K562 (cell line): ENCODE data around the gene FST. TPM values are rescaled to one million over a fixed set of nuclear protein-coding genes. Genes with fewer than 3 reads are reported as not detected.
A peak's percentile ranks its signal among the peaks of the same experiment; 100 is the strongest.

ENCODE experiments used
- ATAC-seq: fragments of 200-7000 bp; cut with Tn5 transposase; 3 replicates; pipeline ENCODE4 v1.9.1; 2020; ENCODE audit warnings: moderate library complexity
- BruUV-seq: library from RNA; stranded (reverse); fragments of 400-500 nt; replicated peaks from 2 replicates; lab custom pipeline; 2021; lab: Mats Ljungman, UMichigan
- CTCF ChIA-PET: fragments of 300-600 bp; formaldehyde crosslinking; extraction: SDS; loops from one replicate; lab custom pipeline; 2021; ENCODE audit warnings: low intra/inter-chr PET ratio; lab: Yijun Ruan, JAX
- POLR2A ChIA-PET: fragments of 300-600, 350-650 bp; sonication (Branson Sonifier 250); formaldehyde crosslinking; extraction: SDS; loops from one replicate; lab custom pipeline; 2021; ENCODE audit warnings: antibody characterized with exemption, inconsistent platforms; lab: Yijun Ruan, JAX
- DNase-seq, 4 experiments: peaks; one replicate each; pipeline versions ENCODE4 v3.0.0 to v3.0.0-alpha.2; 2011 to 2018; ENCODE audit warnings: low spot score in 3 of 4, mixed read lengths in 3 of 4; ENCODE audit errors: extremely low read depth in 1 of 4
- FAIRE-seq: peaks from 2 replicates; lab custom pipeline; 2011; peaks lifted over from hg19 to GRCh38; lab: Jason Lieb, UNC
- H2AFZ ChIP-seq: 2 replicates; pipeline ENCODE4 v1.6.0; 2011; ENCODE audit warnings: low read depth, low read length, control low read depth, inconsistent platforms
- H3K27ac ChIP-seq: fragments of 200-600 bp; 3 replicates; pipeline ENCODE4 v1.8.0; 2011; ENCODE audit warnings: low read depth, mild to moderate bottlenecking, control low read depth, inconsistent platforms, low read length, moderate library complexity, mixed read lengths; ENCODE audit errors: extremely low read depth
- H3K27me3 ChIP-seq, 2 experiments: fragments of 300-600 bp in 1 of 2; 2 replicates in 1 of 2; 3 replicates in 1 of 2; pipeline versions ENCODE4 v1.6.0 to v1.8.0; 2011; ENCODE audit warnings: inconsistent platforms in 2 of 2, low read length in 2 of 2, mild to moderate bottlenecking in 1 of 2, mixed read lengths in 1 of 2, moderate library complexity in 1 of 2; ENCODE audit not compliant: control insufficient read depth in 2 of 2, insufficient read depth in 2 of 2
- H3K36me3 ChIP-seq: fragments of 300-600 bp; 3 replicates; pipeline ENCODE4 v1.8.0; 2011; ENCODE audit warnings: mild to moderate bottlenecking, low read length, inconsistent platforms; ENCODE audit not compliant: control insufficient read depth, insufficient read depth
- H3K4me1 ChIP-seq, 2 experiments: fragments of 200-600 bp in 1 of 2; replicated peaks in 1 of 2; 2 replicates in 1 of 2; 3 replicates in 1 of 2; pipeline versions ENCODE4 v1.5.1 to v1.8.0; 2011; ENCODE audit warnings: inconsistent platforms in 2 of 2, low read length in 2 of 2, mild to moderate bottlenecking in 1 of 2, mixed read lengths in 1 of 2, moderate library complexity in 1 of 2; ENCODE audit not compliant: control insufficient read depth in 2 of 2, insufficient read depth in 2 of 2
- H3K4me2 ChIP-seq: 2 replicates; pipeline ENCODE4 v1.6.1; 2011; ENCODE audit warnings: low read length, control low read depth, inconsistent platforms, mixed read lengths; ENCODE audit not compliant: insufficient read depth
- H3K4me3 ChIP-seq: fragments of 200-600 bp; sonication (generic), shearing (Covaris generic); 2 replicates; pipeline ENCODE4 v1.5.1; 2016; ENCODE audit warnings: control low read depth, inconsistent platforms
- H3K79me2 ChIP-seq: fragments of 200-600 bp; 3 replicates; pipeline ENCODE4 v1.8.0; 2011; ENCODE audit warnings: low read length, inconsistent platforms; ENCODE audit not compliant: control insufficient read depth, insufficient read depth
- H3K9ac ChIP-seq, 2 experiments: 2 replicates each; pipeline versions ENCODE4 v1.6.0 to v1.6.1; 2011; ENCODE audit warnings: low read depth in 2 of 2, low read length in 2 of 2, control low read depth in 1 of 2, inconsistent platforms in 1 of 2, mild to moderate bottlenecking in 1 of 2, mixed read lengths in 1 of 2; ENCODE audit not compliant: insufficient read depth in 1 of 2
- H3K9me1 ChIP-seq: one replicate; pipeline ENCODE4 v1.6.0; 2011; ENCODE audit warnings: inconsistent platforms, mild to moderate bottlenecking, low read length, moderate library complexity; ENCODE audit not compliant: control insufficient read depth, insufficient read depth
- H3K9me3 ChIP-seq: replicated peaks from 2 replicates; pipeline ENCODE4 v1.5.1; 2011; ENCODE audit warnings: low read depth, low read length, inconsistent platforms; ENCODE audit not compliant: control insufficient read depth, insufficient read depth
- H4K20me1 ChIP-seq: replicated peaks from 2 replicates; pipeline ENCODE4 v1.6.1; 2011; ENCODE audit warnings: low read length, inconsistent platforms, mixed read lengths; ENCODE audit not compliant: control insufficient read depth, insufficient read depth
- ATF3 ChIP-seq, 2 experiments: fragments of 450-650 bp in 1 of 2; sonication (generic) in 1 of 2; formaldehyde crosslinking in 1 of 2; IDR thresholded peaks in 1 of 2; conservative IDR thresholded peaks in 1 of 2; 2 replicates each; pipeline versions ENCODE4 v1.6.1 to v1.8.1; 2016 to 2023; ENCODE audit warnings: mild to moderate bottlenecking in 2 of 2, moderate library complexity in 2 of 2, inconsistent platforms in 1 of 2, missing genetic modification reagents in 1 of 2
- BCOR ChIP-seq: fragments of 450-650 bp; IDR thresholded peaks from 2 replicates; pipeline ENCODE4 v1.6.1; 2016
- KLF6 ChIP-seq: fragments of 250-450 bp; sonication (Bioruptor Pico); IDR thresholded peaks from 2 replicates; pipeline ENCODE4 v1.4.0; 2020; ENCODE audit warnings: mild to moderate bottlenecking, moderate library complexity, borderline replicate concordance
- TAF7 ChIP-seq: fragments of 450-650 bp; IDR thresholded peaks from 2 replicates; pipeline ENCODE4 v1.6.1; 2016; ENCODE audit warnings: missing genetic modification characterization, missing compliant biosample characterization
- ZNF436 ChIP-seq: fragments of 250-450, 450-650 bp; sonication (Bioruptor Pico); formaldehyde crosslinking; IDR thresholded peaks from 2 replicates; pipeline ENCODE4 v1.7.0; 2020; ENCODE audit warnings: mild to moderate bottlenecking
- WGBS: fragments of 100-300 bp; shearing (Covaris generic); methylation state at CpG from one replicate; pipeline ENCODE4 v1.1.6; 2016; ENCODE audit warnings: low coverage, mixed read lengths; ENCODE audit not compliant: insufficient coverage; ENCODE audit errors: missing lambda C conversion rate; 5-methylcytosine and 5-hydroxymethylcytosine counted together
- in situ Hi-C: fragments of 300-500 bp; cut with MboI; formaldehyde crosslinking; loops from 4 replicates; pipeline ENCODE4 v1.15.0; 2018; ENCODE audit warnings: inconsistent platforms, mixed read lengths
- intact Hi-C: fragments of 100-400 bp; cut with micrococcal nuclease; formaldehyde crosslinking; loops from 2 replicates; pipeline ENCODE4 v1.14.2; 2022
- polyA plus RNA-seq, 8 experiments: library from polyadenylated mRNA; depleted of rRNA in 4 of 8; stranded (reverse) in 5 of 8; unstranded in 3 of 8; fragments of >200 nt; fragmentation: Nextera tagmentation in 2 of 8; fragmentation: Illumina TruSeq in 1 of 8; extraction: Ambion mirVana in 2 of 8; extraction: Trizol in 1 of 8; gene quantifications; 2 replicates each; pipeline versions ENCODE4 v1.2.1 to v1.2.3, GENCODE V29; 2011 to 2014; ENCODE audit warnings: inconsistent platforms in 1 of 8, missing spikeins in 1 of 8
- total RNA-seq, 7 experiments: library from RNA; depleted of rRNA in 6 of 7; stranded (reverse); fragments of >200 nt in 6 of 7; fragmentation: Illumina TruSeq in 2 of 7; extraction: Trizol in 2 of 7; gene quantifications; 2 replicates each; pipeline versions ENCODE4 v1.2.1 to v1.2.3, GENCODE V29; 2011 to 2021; ENCODE audit warnings: low replicate concordance in 1 of 7

Gene FST
- total and polyA plus RNA-seq, 9 of the 15 experiments (the other 6 are each of a cell fraction or from before 2014, with no cell fraction given) = 0.03 to 0.27 TPM; not detected in 7

GRCh38 chr5:53446908-53447307 is 33.5 kb upstream of the FST start:
- TF ChIP-seq ATF3 (IDR thresholded peaks at IDR 0.05) (peak; percentile 43), ATF3 (CRISPR knock-in tag; conservative IDR thresholded peaks at IDR 0.05) (no peak), TAF7 (tag) (no peak), ZNF436 (CRISPR knock-in tag) (no peak), KLF6 (CRISPR knock-in tag) (no peak), BCOR (no peak)
- ATAC-seq = no peak
- Histone ChIP-seq H3K4me2 (no peak overlapping the region), H3K9me3 (no peaks in the 10 kb centered on the region), H4K20me1 (no peaks in the 10 kb centered on the region), H3K9ac (no peak overlapping the region), H3K27ac (no peak overlapping the region), H3K36me3 (no peaks in the 10 kb centered on the region), H3K9me1 (no peaks in the 10 kb centered on the region), H3K27me3 (peaks cover 0 to 6% of the 10 kb centered on the region in 2 experiments; a peak in 1 of 5 replicates), H2AFZ (no peak overlapping the region), H3K79me2 (no peaks in the 10 kb centered on the region), H3K4me1 (no peaks in the 10 kb centered on the region), H3K4me3 (no peak overlapping the region)
- CTCF ChIA-PET = no interaction called here
- in situ Hi-C loops = loop anchor here (25.0 kb wide), 3 partner anchors 765 to 1440 kb away; no protein-coding TSS in a partner anchor
- intact Hi-C loops = no loop called here
- no TSS peak for BruUV-seq
- 0% methylated on average over 1 of the region's 2 CpGs for WGBS
- no peak for FAIRE-seq
- no peak for DNase-seq
- POLR2A ChIA-PET = no interaction called here
